Measurements from ENCODE around the gene KIF21B.

DNA sequence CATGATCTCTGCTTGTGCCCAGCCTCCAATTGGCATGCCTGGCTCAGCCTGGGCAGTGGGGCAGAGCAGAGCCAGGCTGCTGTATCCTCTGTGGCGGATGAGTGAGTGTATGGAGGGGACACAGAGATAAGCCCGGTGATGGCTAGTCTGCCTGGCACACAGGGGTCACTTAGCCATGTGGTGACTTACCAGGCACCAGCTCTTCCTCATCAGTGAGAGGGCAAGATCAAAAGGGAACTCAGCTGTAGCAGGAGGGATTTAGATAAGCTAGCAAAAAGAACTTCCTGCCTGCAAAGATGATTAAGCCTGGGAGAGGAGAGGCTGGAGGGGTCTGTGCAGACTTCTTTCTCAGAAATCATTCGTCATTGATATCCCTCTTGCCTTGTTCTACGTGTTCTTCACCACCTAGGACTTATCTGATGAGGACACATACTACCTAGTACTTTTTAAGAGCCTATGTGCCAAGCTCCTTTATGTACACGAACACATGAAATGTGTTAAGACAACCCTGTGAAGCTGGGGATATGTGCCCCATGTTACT, 7.9 kb downstream of the KIF21B start:
- TF ChIP-seq, protein P1, sequence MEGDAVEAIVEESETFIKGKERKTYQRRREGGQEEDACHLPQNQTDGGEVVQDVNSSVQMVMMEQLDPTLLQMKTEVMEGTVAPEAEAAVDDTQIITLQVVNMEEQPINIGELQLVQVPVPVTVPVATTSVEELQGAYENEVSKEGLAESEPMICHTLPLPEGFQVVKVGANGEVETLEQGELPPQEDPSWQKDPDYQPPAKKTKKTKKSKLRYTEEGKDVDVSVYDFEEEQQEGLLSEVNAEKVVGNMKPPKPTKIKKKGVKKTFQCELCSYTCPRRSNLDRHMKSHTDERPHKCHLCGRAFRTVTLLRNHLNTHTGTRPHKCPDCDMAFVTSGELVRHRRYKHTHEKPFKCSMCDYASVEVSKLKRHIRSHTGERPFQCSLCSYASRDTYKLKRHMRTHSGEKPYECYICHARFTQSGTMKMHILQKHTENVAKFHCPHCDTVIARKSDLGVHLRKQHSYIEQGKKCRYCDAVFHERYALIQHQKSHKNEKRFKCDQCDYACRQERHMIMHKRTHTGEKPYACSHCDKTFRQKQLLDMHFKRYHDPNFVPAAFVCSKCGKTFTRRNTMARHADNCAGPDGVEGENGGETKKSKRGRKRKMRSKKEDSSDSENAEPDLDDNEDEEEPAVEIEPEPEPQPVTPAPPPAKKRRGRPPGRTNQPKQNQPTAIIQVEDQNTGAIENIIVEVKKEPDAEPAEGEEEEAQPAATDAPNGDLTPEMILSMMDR (IDR thresholded peaks at IDR 0.05; ENCODE audit: low read depth, low read length), result no peak
- TF ChIP-seq EZH2phosphoT487 (IDR thresholded peaks at IDR 0.05; ENCODE audit: low read depth), result no peak

All from OCI-LY3 (cell line).